ENCODE data around the gene ADIPOR1.
A peak's percentile ranks its signal among the peaks of the same experiment; 100 is the strongest.

ADIPOR1 gene

DNA sequence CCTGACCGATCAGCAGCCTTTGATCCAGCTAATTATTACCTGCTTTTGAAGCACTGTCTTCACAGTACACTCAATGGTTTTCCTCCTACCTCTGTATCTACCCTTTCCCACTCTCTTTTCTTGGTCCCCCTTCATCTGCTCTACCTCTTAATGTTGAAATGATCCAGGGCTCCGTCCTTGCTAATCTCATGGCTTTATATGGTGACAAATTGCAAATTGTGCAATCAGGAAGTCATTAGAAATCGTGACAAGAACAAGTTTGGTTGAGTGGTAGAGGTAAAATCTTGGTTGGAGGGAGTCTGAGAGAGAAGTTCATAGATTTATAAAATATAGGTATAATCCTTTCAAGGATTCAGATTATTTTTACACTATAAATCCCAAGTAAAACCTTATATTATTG is 18.5 kb upstream of the ADIPOR1 start:
- H3K36me3 ChIP-seq: no peaks in the 10 kb centered on the region
- H3K27me3 ChIP-seq: no peaks in the 10 kb centered on the region
- H3K4me3 ChIP-seq (ENCODE audit: low read depth in 1 of 2, low read length in 1 of 2): no peak overlapping the region
- no peaks in the 10 kb centered on the region for H3K9me3 ChIP-seq
- H3K27ac ChIP-seq: no peak overlapping the region
- H3K4me1 ChIP-seq (ENCODE audit: control insufficient read depth in 1 of 2, insufficient read depth in 1 of 2, low read depth in 1 of 2, low read length in 1 of 2): peaks cover 9 to 10% of the 10 kb centered on the region in 2 experiments
- TF ChIP-seq, protein P1, sequence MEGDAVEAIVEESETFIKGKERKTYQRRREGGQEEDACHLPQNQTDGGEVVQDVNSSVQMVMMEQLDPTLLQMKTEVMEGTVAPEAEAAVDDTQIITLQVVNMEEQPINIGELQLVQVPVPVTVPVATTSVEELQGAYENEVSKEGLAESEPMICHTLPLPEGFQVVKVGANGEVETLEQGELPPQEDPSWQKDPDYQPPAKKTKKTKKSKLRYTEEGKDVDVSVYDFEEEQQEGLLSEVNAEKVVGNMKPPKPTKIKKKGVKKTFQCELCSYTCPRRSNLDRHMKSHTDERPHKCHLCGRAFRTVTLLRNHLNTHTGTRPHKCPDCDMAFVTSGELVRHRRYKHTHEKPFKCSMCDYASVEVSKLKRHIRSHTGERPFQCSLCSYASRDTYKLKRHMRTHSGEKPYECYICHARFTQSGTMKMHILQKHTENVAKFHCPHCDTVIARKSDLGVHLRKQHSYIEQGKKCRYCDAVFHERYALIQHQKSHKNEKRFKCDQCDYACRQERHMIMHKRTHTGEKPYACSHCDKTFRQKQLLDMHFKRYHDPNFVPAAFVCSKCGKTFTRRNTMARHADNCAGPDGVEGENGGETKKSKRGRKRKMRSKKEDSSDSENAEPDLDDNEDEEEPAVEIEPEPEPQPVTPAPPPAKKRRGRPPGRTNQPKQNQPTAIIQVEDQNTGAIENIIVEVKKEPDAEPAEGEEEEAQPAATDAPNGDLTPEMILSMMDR (IDR thresholded peaks at IDR 0.05): no peak

DNA sequence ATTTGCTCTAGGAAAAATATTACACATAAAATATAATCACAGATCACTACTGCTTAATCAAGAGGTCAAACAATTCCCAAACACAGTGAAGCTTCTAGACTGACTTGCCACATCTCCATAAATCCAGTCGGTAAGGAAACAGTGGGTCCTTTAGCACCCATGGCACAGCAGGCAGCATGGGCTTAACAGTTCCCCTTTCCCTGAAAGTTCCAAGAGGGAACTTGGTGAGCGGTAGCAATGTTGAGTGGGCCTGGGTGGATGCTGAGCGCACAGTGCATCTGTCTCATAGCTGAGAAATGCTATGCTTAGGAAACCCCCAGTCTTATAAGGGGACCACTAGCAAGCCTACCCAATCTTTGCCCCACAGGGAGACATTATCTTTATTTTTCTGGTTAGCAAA is 16.7 kb upstream of the ADIPOR1 start:
- H3K27ac ChIP-seq: no peak overlapping the region
- no peaks in the 10 kb centered on the region for H3K27me3 ChIP-seq
- H3K36me3 ChIP-seq: no peaks in the 10 kb centered on the region
- H3K9me3 ChIP-seq: no peaks in the 10 kb centered on the region
- no peak overlapping the region for H3K4me3 ChIP-seq (ENCODE audit: low read depth in 1 of 2, low read length in 1 of 2)
- H3K4me1 ChIP-seq (ENCODE audit: control insufficient read depth in 1 of 2, insufficient read depth in 1 of 2, low read depth in 1 of 2, low read length in 1 of 2): peaks cover 17% of the 10 kb centered on the region in 2 experiments
- TF ChIP-seq, protein P1 (IDR thresholded peaks at IDR 0.05): no peak

DNA sequence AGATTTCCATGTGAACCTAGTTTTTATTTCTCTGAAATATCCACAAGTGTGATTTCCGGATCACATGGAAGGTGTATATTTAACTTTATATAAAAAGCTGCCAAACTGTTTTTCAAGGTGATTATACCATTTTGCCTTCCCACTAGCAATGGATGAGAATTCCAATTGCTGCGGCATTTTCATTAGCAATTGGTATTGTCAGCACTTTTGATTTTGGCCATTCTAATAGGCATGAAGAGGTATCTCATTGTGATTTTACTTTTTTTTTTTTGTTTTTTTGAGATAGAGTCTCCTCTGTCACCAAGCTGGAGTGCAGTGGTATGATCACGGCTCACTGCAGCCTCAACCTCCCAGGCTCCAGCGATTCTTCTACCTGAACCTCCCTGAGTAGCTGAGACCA is 13.9 kb upstream of the ADIPOR1 start:
- Histone ChIP-seq H3K9me3 (no peaks in the 10 kb centered on the region), H3K36me3 (no peaks in the 10 kb centered on the region), H3K27ac (no peak overlapping the region), H3K4me1 (ENCODE audit: control insufficient read depth in 1 of 2, insufficient read depth in 1 of 2, low read depth in 1 of 2, low read length in 1 of 2) (peaks cover 39 to 41% of the 10 kb centered on the region in 2 experiments), H3K4me3 (ENCODE audit: low read depth in 1 of 2, low read length in 1 of 2) (no peak overlapping the region), H3K27me3 (no peaks in the 10 kb centered on the region)
- TF ChIP-seq, protein P1 (IDR thresholded peaks at IDR 0.05): no peak

DNA sequence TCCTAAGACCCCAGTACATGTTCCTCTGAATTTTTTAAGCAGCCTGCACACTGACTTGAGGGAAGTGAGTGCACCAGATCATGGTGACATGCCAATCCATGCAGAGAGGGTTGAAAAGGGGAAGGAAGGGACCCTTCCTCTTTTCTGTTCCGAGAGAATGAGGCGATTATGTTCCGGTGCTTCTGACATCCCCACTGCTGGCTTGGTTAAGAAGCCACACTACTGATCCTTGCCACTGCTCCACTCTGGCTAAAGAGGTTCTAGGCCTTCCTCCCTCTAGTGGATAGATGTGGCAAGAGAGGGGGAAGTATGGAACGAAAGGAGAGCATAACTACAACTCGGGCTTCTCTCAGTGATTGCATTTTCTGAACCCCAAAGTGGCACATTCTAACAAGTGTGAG is 10.8 kb upstream of the ADIPOR1 start:
- H3K27me3 ChIP-seq: no peaks in the 10 kb centered on the region
- peaks cover 13% of the 10 kb centered on the region for H3K36me3 ChIP-seq
- H3K27ac ChIP-seq: peak overlapping the region; percentile 97
- TF ChIP-seq, protein P1 (IDR thresholded peaks at IDR 0.05): peak; percentile 97
- peaks cover 45 to 48% of the 10 kb centered on the region in 2 experiments for H3K4me1 ChIP-seq (ENCODE audit: control insufficient read depth in 1 of 2, insufficient read depth in 1 of 2, low read depth in 1 of 2, low read length in 1 of 2)
- no peaks in the 10 kb centered on the region for H3K9me3 ChIP-seq
- H3K4me3 ChIP-seq (ENCODE audit: low read depth in 1 of 2, low read length in 1 of 2): peak overlapping the region; percentile 77 to 86

DNA sequence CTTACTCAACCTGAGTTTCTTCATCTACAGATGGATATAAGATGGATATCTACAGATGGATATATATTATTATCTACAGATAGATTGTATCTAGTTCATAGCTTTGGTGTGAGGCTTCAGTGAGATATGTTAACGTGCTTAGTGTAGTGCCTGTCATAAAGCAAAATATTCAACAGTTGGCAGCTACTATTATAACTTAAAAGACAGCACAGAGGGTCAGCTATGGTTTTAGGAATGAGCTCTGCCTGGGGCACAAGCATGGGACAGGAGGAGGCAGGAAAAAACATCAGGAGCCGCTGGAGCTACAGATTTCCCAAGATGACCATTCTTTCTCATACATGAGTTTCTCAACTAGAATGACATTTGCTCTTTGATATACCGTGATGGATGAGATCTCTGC is 10.2 kb upstream of the ADIPOR1 start:
- Histone ChIP-seq H3K9me3 (no peaks in the 10 kb centered on the region), H3K4me3 (ENCODE audit: low read depth in 1 of 2, low read length in 1 of 2) (peak overlapping the region; percentile 77 to 86), H3K27me3 (no peaks in the 10 kb centered on the region), H3K4me1 (ENCODE audit: control insufficient read depth in 1 of 2, insufficient read depth in 1 of 2, low read depth in 1 of 2, low read length in 1 of 2) (peaks cover 45 to 48% of the 10 kb centered on the region in 2 experiments), H3K27ac (peak overlapping the region; percentile 97), H3K36me3 (peaks cover 18% of the 10 kb centered on the region)
- TF ChIP-seq, protein P1 (IDR thresholded peaks at IDR 0.05): no peak
